Upper lobe of left lung (tissue), 4 donors: ENCODE data around the gene ZNF35.

ENCODE experiments used
- CTCF ChIP-seq, 6 experiments: fragments of 450-650 bp in 4 of 6; fragments of 200-600 bp in 2 of 6; sonication (generic) in 2 of 6; IDR thresholded peaks; one replicate each; pipeline ENCODE4 v1.5.1; 2016 to 2019; ENCODE audit warnings: antibody characterized with exemption in 6 of 6
- POLR2A ChIP-seq, 4 donors: fragments of 450-650 bp; IDR thresholded peaks; one replicate each; pipeline ENCODE4 v1.5.1; 2016 to 2017; ENCODE audit warnings: antibody characterized with exemption in 4 of 4, mild to moderate bottlenecking in 2 of 4
- POLR2AphosphoS5 ChIP-seq, 2 donors: sonication (generic); formaldehyde crosslinking; IDR thresholded peaks; one replicate each; pipeline ENCODE4 v1.5.1; 2017; ENCODE audit warnings: antibody characterized with exemption in 2 of 2

GRCh38 chr3:44642337-44642736 is 6.2 kb upstream of the ZNF35 start:
- TF ChIP-seq POLR2AphosphoS5 (IDR thresholded peaks at IDR 0.05) (no peak), CTCF (IDR thresholded peaks at IDR 0.05) (no peak), POLR2A (IDR thresholded peaks at IDR 0.05) (no peak)
